GM19328 (cell line): ENCODE results near the gene PSMG4.

Source experiments
- ATAC-seq: cut with Tn5 transposase; IDR thresholded peaks from one replicate; pipeline ENCODE4 v1.9.1; 2021; ENCODE audit warnings: mild to moderate bottlenecking, moderate library complexity; ENCODE audit not compliant: unreplicated experiment

Gene PSMG4

DNA sequence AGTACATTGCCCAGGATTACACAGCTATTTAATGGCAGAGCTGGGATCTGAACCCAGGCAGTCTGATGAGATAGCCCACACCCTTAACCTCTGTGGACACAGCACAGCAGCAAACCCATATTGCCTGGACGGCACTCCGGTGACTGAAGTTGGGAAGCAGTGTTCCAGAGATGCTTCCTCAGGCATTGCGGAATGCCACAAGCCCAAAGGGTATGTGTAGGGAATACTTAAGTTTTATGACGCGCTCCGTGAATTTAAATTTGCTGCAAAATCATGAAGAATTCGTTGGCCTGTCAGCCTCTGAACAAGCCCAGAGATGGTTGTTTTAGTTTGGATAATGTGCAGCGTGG, 46.4 kb downstream of the PSMG4 start:
- ATAC-seq = no peak

DNA sequence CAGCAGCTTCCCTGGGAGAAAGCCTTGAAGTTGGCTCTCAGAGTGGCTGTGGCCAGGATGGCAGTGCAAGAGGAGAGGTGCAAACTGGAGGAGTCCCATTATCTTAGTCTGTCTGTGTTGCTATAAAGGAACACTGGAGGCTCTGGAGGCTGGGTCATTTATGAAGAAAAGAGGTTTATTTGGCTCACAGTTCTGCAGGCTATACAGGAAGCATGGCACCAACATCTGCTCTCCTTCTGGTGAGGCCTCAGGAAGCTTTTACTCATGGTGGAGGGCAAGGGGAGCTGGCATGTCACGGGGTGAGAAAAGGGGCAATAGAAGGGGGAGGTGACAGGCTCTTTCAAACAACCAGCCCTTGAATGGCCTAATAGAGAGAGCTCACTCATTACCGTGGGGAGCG, 47.1 kb downstream of the PSMG4 start:
- ATAC-seq = no peak

DNA sequence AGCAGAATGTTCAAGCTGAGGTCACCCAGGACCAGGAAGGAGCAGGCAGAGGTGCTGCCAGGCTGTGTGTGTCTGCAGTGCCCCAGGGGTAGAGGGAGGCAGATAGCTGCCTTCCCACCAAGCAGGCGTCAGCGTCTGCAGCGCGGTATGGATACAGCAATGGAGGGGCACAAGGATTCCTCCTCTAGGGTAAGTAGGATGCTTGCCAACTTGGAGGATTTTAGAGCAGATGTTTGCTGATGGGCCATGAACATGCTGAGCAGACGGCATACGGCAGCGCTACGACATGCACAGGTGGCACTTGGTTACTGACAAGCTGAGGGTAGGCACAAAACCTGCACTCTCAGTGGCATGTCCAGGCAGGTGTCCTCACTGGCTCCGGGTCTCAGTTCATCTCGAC, 48.1 kb downstream of the PSMG4 start:
- ATAC-seq = no peak

DNA sequence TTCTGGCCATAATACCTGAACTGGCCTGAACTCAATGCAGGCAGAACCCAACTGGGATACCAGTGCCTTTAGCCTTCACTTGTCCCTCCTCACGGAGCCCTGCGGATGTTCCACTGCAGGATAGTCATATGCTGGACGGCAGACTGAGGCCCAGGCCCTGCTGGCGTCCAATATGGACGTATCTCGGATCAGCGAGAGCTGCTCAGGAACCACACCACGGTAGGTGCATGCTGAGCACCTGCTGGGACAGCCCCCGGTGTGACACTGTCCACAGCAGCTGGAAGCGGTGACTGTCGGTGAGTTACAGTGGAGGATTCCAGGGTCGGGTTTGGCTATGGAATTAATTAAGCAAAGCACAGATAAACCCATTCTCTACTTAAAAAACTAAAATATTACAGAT, 48.7 kb downstream of the PSMG4 start:
- ATAC-seq = no peak

DNA sequence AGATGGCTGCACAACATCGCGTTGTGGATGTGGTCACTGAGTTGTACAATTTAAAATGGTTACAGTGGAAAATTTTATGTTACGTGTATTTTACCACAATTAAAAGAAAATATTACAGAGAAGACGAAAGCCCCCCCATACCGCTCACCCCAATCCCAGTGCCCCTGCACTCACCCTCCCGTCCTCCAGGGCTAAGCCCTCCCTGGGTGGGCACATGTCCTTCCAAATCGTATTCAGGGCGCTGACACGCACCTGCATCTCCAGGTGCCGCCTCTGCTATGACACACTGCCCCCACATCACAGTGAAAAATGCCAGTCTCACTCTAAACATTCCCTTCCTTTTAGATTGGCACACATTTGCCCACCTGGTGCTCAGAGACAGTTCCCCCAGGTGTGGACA, 49.4 kb downstream of the PSMG4 start:
- ATAC-seq = no peak

DNA sequence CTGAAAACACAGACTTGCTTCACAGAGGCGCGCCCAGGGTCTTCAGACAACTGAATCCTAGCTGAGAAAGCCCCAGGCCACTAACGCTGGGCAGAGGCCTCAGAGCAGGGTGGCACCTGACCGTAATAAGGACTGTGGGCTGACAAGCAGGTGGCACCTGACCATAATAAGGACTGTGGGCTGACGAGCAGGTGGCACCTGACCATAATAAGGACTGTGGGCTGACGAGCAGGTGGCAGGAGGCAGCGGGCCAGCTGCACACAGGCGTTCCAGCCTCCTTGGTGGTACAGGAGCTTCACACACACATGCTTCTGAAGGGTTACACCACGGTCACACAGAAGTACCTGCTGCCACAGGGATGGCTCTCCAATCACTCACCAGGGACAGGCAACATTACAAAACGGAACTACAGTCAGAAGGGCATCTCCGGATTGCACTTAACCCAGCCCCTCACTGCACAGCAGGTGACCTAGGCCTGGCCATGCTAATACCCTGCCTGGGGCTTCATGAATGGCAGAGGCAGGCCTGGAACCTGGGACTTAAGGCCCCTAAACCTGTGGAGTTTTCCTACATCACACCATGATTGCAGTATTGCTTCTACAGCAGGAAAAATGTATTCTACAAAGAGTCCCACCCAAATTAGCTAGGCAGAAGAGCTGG, 50.8 kb downstream of the PSMG4 start:
- no peak for ATAC-seq

DNA sequence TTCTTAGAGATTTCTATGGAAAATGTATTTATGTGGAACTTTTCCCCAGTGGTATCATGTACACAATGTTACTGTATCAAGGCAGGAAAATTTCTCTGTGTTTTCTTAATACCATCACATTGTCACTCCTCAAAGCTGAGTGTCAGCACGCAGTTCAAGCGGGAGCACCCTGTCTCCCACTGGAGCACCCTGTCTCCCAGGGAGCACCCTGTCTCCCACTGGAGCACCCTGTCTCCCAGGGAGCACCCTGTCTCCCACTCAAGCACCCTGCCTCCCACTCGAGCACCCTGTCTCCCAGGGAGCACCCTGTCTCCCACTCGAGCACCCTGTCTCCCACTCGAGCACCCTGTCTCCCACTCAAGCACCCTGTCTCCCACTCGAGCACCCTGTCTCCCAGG, 51.3 kb downstream of the PSMG4 start:
- ATAC-seq = no peak

DNA sequence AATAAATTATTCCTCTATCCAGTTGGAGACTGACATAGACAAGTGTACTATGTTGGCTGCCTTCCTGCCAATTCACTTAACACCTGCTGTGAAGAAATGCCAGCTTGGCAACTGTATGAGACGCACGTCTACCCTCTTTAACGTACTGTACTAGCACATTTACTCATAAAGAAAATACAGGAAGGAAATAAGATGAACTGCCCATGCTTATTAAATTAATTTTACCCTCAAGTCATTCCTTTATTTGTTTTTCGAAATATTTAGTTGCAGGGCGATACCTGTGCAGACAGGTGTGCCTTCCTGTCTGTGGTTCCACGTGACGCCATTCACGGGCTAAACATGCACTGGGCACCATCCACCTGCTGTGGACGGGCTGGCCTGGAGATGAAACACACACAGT, 52.0 kb downstream of the PSMG4 start:
- ATAC-seq = no peak

DNA sequence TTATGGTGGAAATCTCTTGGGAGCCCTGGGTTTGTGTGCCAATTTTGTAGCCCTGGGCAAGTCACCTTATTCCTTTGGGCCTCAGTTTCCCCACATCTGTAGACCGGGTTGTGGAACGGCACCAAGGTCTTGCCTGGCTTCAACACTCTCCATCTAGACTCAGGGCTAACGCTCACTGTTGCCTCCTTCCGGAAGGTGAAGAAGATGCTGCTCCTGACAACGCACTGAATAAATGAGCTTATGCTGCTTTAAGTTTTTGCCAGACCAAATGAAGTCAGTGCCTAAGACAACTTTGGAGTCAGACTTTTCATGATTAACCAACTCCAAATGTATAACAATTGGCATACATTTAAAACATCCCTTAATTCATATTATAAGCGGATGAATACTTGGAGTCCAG, 53.1 kb downstream of the PSMG4 start:
- ATAC-seq = no peak

DNA sequence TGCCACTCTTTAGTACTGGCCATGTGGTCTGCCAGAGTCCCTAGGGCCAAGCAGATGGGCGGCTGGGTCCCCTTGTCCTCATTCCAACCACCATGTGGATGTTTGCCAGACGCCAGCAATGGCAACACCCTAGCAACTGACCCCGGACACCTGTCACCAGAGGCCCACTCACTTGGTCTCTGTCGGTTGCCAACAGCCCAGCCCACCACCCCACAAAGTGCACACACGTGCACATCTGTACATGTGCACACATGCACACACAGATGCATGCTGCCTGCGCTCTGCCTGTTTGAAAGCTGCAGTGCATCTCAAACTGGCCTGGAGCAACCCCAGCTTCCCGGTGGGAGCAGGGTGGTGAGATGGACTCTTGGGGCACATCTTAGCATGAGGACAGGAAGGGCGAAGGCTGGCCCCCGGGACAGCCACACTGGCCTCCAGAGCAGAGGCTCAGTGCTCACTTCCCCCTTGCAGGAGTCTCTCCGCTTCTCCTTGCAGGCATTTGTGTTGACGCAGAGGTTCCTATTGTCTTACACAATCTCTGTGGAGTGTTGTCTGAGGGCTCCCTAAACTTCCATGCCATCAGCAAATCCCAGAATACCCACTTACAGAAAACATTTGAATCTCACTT, 54.0 kb downstream of the PSMG4 start:
- ATAC-seq = no peak

DNA sequence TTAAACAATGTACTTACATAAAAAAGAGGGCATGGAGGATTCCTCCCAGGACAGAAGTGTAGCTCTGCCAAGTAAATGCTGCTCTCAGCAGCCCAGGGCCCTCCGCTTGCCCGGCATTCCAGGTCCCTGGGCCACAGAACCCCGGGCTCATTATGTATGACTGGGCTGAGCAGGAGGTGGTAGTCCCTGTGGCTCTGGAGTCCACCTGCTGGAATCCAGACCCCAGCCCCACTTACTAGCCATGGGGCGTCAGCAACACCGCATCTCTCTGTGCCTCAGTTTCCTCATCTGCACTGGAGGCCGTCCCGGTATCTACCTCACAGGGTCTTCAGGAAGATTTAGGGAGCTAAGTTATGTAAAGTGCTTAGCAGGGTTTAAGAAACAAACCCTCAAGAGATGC, 55.4 kb downstream of the PSMG4 start:
- no peak for ATAC-seq

DNA sequence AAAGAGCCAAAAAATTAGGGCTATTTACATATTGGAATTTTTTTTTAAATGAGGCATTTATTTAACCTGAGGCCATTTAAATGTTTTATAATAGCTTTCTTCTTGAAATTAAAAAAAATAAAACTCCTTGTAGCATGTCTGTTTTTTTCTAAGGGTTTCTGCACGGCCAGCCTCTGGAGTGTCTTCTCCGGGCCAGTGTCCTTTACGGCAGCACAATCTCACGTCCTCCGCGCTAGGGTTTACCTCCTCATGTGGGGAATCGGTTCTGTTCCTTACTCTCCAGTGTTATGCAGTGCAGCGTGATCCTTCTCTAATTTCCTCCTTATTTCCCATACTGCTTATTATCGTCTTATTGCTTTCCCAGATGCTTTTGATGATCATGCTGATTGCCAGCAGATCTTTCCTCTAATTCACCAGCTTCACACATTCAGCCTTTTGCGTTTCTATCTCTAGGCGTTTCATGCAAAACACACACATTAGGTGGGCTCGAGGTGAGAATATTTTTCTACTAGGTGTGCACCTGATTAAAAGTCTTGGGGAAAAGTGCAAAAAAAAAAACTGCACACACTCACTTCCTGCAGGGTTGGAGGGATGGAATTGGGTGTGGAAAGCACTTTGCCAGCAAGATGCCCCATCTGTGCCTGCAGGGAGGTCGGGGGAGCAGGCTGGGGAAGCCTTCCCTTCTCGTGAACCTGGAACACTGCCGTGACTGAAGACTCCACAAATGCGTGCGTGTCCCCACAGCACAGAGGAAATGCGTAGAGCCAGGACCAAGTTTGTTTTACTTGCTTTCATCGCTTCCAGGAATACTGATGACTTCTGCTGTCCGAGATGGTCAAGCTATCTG, 56.1 kb downstream of the PSMG4 start:
- no peak for ATAC-seq

DNA sequence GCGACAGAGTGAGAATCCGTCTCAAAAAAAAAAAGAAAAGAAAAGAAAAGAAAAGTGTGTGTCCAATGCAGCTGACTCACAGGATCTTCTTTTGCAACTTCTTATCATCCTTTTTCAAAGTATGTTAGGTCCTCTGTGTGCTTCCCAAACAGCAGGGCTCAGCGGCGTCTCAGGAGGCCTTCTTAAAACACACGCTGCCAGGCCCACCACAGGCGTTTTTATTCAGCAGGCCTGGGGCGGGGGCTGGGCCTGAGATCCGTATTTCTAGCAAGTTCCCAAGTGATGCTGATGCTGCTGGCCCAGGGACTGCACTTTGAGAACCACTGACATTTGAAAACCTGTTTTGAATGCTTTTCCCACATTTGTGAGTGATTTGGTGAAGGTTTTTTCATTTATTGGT, 57.1 kb downstream of the PSMG4 start:
- ATAC-seq = no peak

DNA sequence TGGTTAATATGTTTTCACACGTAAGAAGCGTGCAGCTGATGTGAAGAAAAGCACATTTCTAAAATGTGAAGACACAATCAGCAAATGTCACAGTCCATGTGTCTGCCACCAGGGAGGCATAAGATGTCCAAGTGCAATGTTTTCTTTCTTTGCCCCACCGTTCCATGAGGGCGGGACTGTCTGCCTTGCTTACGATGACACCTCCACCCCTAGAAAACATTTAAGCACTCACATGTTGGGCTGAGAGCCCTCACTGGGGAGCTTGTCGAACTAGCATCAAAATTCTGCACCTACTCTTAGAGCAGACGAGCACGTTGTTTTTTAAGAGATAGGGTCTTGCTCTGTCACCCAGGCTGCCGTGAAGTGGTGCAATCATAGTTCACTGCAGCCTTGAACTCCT, 57.6 kb downstream of the PSMG4 start:
- ATAC-seq = no peak

DNA sequence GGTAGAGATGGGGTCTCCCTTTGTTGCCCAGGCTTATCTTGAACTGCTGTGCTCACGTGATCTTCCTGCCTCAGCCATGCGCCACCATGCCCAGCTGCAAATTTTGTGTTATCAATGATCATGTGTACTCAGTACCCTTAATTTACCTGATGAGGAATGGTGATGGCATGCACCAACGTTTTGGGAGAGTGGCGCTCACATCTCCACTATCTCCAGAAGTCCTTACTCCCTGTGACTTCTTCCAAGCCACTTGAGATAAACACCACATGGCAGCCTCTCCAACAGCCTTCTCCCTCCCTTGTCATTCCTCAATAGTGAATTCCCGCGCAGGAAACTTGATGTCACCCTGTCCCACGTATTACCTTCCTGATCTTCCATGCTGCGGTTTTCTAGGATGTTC, 58.1 kb downstream of the PSMG4 start:
- ATAC-seq = no peak
